GM12878 (cell line): ENCODE results near the gene MAST2. TPM values are rescaled to one million over a fixed set of nuclear protein-coding genes. Genes with fewer than 3 reads are reported as not detected.

Source experiments
- ATAC-seq: fragments of 200-7000 bp; cut with Tn5 transposase; 3 replicates; pipeline ENCODE4 v1.9.1; 2020; ENCODE audit warnings: mild to moderate bottlenecking, moderate library complexity
- BruUV-seq: library from RNA; stranded (reverse); fragments of 400-500 nt; replicated peaks from 2 replicates; lab custom pipeline; 2021; lab: Mats Ljungman, UMichigan
- CTCF ChIA-PET: fragments of 300-600 bp; sonication (Branson Sonifier 250); formaldehyde crosslinking; extraction: SDS; loops from one replicate; lab custom pipeline; 2021; ENCODE audit warnings: inconsistent platforms; lab: Yijun Ruan, JAX
- POLR2A ChIA-PET: fragments of 350-600 bp; formaldehyde crosslinking; extraction: SDS; loops from one replicate; lab custom pipeline; 2021; ENCODE audit warnings: inconsistent platforms; lab: Charles Lee
- RAD21 ChIA-PET: fragments of 300-600 bp; sonication (Branson Sonifier 250); formaldehyde crosslinking; loops from one replicate; lab custom pipeline; 2023; ENCODE audit warnings: antibody characterized with exemption; ENCODE audit not compliant: unreplicated experiment; lab: Charles Lee
- SMC1A ChIA-PET: fragments of 300-600 bp; sonication (Branson Sonifier 250); formaldehyde crosslinking; loops from one replicate; lab custom pipeline; 2023; ENCODE audit not compliant: unreplicated experiment, uncharacterized antibody; lab: Charles Lee
- DNase-seq: peaks from one replicate; pipeline ENCODE4 v3.0.0-alpha.2; 2011; ENCODE audit warnings: low read depth, low spot score
- FAIRE-seq: peaks from 3 replicates; lab custom pipeline; 2011; peaks lifted over from hg19 to GRCh38; lab: Jason Lieb, UNC
- H2AFZ ChIP-seq: 2 replicates; pipeline ENCODE4 v1.6.0; 2011; ENCODE audit warnings: low read depth, low read length, control low read depth; ENCODE audit not compliant: control insufficient read depth
- H3K27ac ChIP-seq: 2 replicates; pipeline ENCODE4 v1.5.1; 2011; ENCODE audit warnings: control low read depth; ENCODE audit not compliant: control insufficient read depth, insufficient read depth
- H3K27me3 ChIP-seq, 2 experiments: replicated peaks in 1 of 2; 2 replicates each; pipeline versions ENCODE4 v1.6.0 to v1.6.1; 2011; ENCODE audit warnings: low read length in 1 of 2; ENCODE audit not compliant: control insufficient read depth in 2 of 2, insufficient read depth in 2 of 2
- H3K36me3 ChIP-seq, 2 experiments: 2 replicates each; pipeline ENCODE4 v1.5.1; 2011; ENCODE audit warnings: low read length in 1 of 2; ENCODE audit not compliant: control insufficient read depth in 2 of 2, insufficient read depth in 2 of 2
- H3K4me1 ChIP-seq: 2 replicates; pipeline ENCODE4 v1.6.1; 2011; ENCODE audit warnings: mild to moderate bottlenecking, low read length, moderate library complexity, mixed read lengths; ENCODE audit not compliant: control insufficient read depth, insufficient read depth
- H3K4me2 ChIP-seq: 2 replicates; pipeline ENCODE4 v1.6.0; 2011; ENCODE audit warnings: control low read depth; ENCODE audit not compliant: control insufficient read depth, insufficient read depth
- H3K4me3 ChIP-seq: fragments of 200-600 bp; sonication (generic); 2 replicates; pipeline ENCODE4 v1.5.1; 2016
- H3K79me2 ChIP-seq: 2 replicates; pipeline ENCODE4 v1.6.0; 2011; ENCODE audit warnings: low read length; ENCODE audit not compliant: control insufficient read depth, insufficient read depth
- H3K9ac ChIP-seq: 2 replicates; pipeline ENCODE4 v1.8.0; 2011; ENCODE audit warnings: low read length, control low read depth, mixed read lengths; ENCODE audit not compliant: control insufficient read depth, insufficient read depth
- H3K9me3 ChIP-seq: replicated peaks from 3 replicates; pipeline ENCODE4 v1.5.1; 2011; ENCODE audit warnings: mild to moderate bottlenecking, low read length; ENCODE audit not compliant: control insufficient read depth, insufficient read depth
- H4K20me1 ChIP-seq: 2 replicates; pipeline ENCODE4 v1.6.0; 2011; ENCODE audit not compliant: control insufficient read depth, insufficient read depth
- BCLAF1 ChIP-seq: fragments of 450-650 bp; IDR thresholded peaks from 2 replicates; pipeline ENCODE4 v1.6.1; 2017; ENCODE audit warnings: antibody characterized with exemption, mild to moderate bottlenecking, moderate library complexity
- BHLHE40 ChIP-seq, 2 experiments: fragments of 450-650 bp in 1 of 2; IDR thresholded peaks; 2 replicates each; pipeline ENCODE4 v1.6.1; 2011 to 2017; ENCODE audit warnings: low read depth in 2 of 2, borderline replicate concordance in 1 of 2, improper control_type of control experiment in 1 of 2, low read length in 1 of 2, mild to moderate bottlenecking in 1 of 2
- CREB1 ChIP-seq: IDR thresholded peaks from 2 replicates; pipeline ENCODE4 v1.6.1; 2012; ENCODE audit warnings: low read depth, mild to moderate bottlenecking, inconsistent platforms
- EED ChIP-seq: sonication (generic); IDR thresholded peaks from 2 replicates; pipeline ENCODE4 v1.6.1; 2016; ENCODE audit warnings: antibody characterized with exemption, low read depth
- POLR2A ChIP-seq: IDR thresholded peaks from 2 replicates; pipeline ENCODE4 v1.6.1; 2011; ENCODE audit warnings: low read depth, mild to moderate bottlenecking, low read length
- RB1 ChIP-seq: fragments of 450-650 bp; formaldehyde crosslinking; IDR thresholded peaks from 2 replicates; pipeline ENCODE4 v1.6.1; 2017; ENCODE audit warnings: mild to moderate bottlenecking, borderline replicate concordance
- SKIL ChIP-seq: fragments of 450-650 bp; IDR thresholded peaks from 2 replicates; pipeline ENCODE4 v1.6.1; 2017; ENCODE audit warnings: mild to moderate bottlenecking, low read depth, inconsistent platforms; ENCODE audit not compliant: poor library complexity, severe bottlenecking
- ZBTB33 ChIP-seq: fragments of 450-650 bp; IDR thresholded peaks from 2 replicates; pipeline ENCODE4 v1.6.1; 2017; ENCODE audit warnings: mild to moderate bottlenecking
- WGBS: methylation state at CpG from one replicate; pipeline ENCODE4 v1.1.6; 2016; ENCODE audit warnings: low lambda C conversion rate; ENCODE audit not compliant: insufficient replicate concordance, insufficient coverage; ENCODE audit errors: missing lambda C conversion rate; 5-methylcytosine and 5-hydroxymethylcytosine counted together
- in situ Hi-C: fragments of 300-500 bp; cut with MboI; formaldehyde crosslinking; loops from 9 replicates; pipeline ENCODE4 v1.14.3; 2018; ENCODE audit warnings: mixed read lengths
- intact Hi-C: fragments of 100-400 bp; cut with micrococcal nuclease; formaldehyde crosslinking; loops from one replicate; pipeline ENCODE4 v1.14.2; 2022; ENCODE audit not compliant: unreplicated experiment
- polyA plus RNA-seq, 11 experiments: library from polyadenylated mRNA; depleted of rRNA in 4 of 11; unstranded in 6 of 11; stranded (reverse) in 5 of 11; fragments of >200 nt; fragmentation: Nextera tagmentation in 4 of 11; fragmentation: Illumina TruSeq in 1 of 11; extraction: Ambion mirVana in 4 of 11; extraction: Trizol in 1 of 11; gene quantifications; 1 replicate in 1 of 11; 2 replicates in 10 of 11; pipeline versions ENCODE4 v1.2.1 to v1.2.3, GENCODE V29; 2011 to 2016; ENCODE audit warnings: inconsistent platforms in 2 of 11, missing spikeins in 2 of 11, low read depth in 1 of 11
- total RNA-seq, 4 experiments: library from RNA; depleted of rRNA in 3 of 4; stranded (reverse); fragments of >200 nt in 3 of 4; fragmentation: Illumina TruSeq in 1 of 4; extraction: Trizol in 1 of 4; gene quantifications; 2 replicates each; pipeline versions ENCODE4 v1.2.1 to v1.2.3, GENCODE V29; 2013 to 2021
- TF ChIP-seq, protein P1 (sequence below): IDR thresholded peaks from 2 replicates; pipeline ENCODE4 v1.6.1; 2012; ENCODE audit warnings: improper control_type of control experiment, low read depth, low read length; ENCODE audit not compliant: insufficient replicate concordance

Gene MAST2
- total and polyA plus RNA-seq, 10 of the 15 experiments (the other 5 are each of a cell fraction or from before 2014, with no cell fraction given): 1.0 to 28.7 (median 13.8) TPM

GRCh38 chr1:46043458-46044017 is 240.1 kb downstream of the MAST2 start:
- no peaks in the 10 kb centered on the region for H4K20me1 ChIP-seq
- DNase-seq: peak; percentile 92
- peak overlapping the region; percentile 80 for H3K27ac ChIP-seq
- no TSS peak for BruUV-seq
- ATAC-seq: peak; percentile 97
- H3K9ac ChIP-seq: peak overlapping the region; percentile 36
- RAD21 ChIA-PET: interaction anchor here (0.6 to 3.3 kb wide), 12 partner anchors 17 to 180 kb away, joined by 3 to 20 read pairs (median 4); no protein-coding TSS in a partner anchor
- H3K79me2 ChIP-seq: no peaks in the 10 kb centered on the region
- peaks cover 3 to 5% of the 10 kb centered on the region in 2 experiments; a peak in 3 of 4 replicates for H3K36me3 ChIP-seq
- H2AFZ ChIP-seq: peak overlapping the region; percentile 13
- WGBS: 1% methylated on average over 11 of the region's 11 CpGs
- SMC1A ChIA-PET: interaction anchor here (0.6 to 5.3 kb wide), 18 partner anchors 20 to 181 kb away, joined by 3 to 43 read pairs (median 4); partner anchors contain the start of genes PIK3R3 and TSPAN1
- POLR2A ChIA-PET: interaction anchor here (0.7 to 2.4 kb wide), 3 partner anchors 17 to 92 kb away, joined by 3 to 5 read pairs (median 3); no protein-coding TSS in a partner anchor
- no peaks in the 10 kb centered on the region for H3K27me3 ChIP-seq
- FAIRE-seq: peak; percentile 73
- in situ Hi-C loops: no loop called here
- no peak overlapping the region for H3K4me3 ChIP-seq
- no peaks in the 10 kb centered on the region for H3K9me3 ChIP-seq
- H3K4me1 ChIP-seq: peaks cover 35% of the 10 kb centered on the region
- H3K4me2 ChIP-seq: peak overlapping the region; percentile 40
- intact Hi-C loops: loop anchor here (2.0 kb wide), 1 partner anchor 89 kb away; the partner anchor contains the start of gene PIK3R3
- CTCF ChIA-PET: interaction anchor here (0.6 to 13.2 kb wide), 9 partner anchors 10 to 1136 kb away, joined by 3 to 293 read pairs (median 4); partner anchors contain the start of genes P3R3URF and TSPAN1
- TF ChIP-seq POLR2A (peak; percentile 52; the same call in 1 of the 2 replicates), BCLAF1 (no peak), RB1 (no peak), EED (peak; percentile 57), BHLHE40 (IDR thresholded peaks at IDR 0.05; ENCODE audit: borderline replicate concordance in 1 of 2, low read depth in 2 of 2, low read length in 1 of 2) (peak in 1 of 2 experiments; percentile 13; a peak in 1 of 4 replicates), CREB1 (peak; percentile 53; the same call in 1 of the 2 replicates), ZBTB33 (no peak), SKIL (peak; percentile 51)
- TF ChIP-seq, protein P1, sequence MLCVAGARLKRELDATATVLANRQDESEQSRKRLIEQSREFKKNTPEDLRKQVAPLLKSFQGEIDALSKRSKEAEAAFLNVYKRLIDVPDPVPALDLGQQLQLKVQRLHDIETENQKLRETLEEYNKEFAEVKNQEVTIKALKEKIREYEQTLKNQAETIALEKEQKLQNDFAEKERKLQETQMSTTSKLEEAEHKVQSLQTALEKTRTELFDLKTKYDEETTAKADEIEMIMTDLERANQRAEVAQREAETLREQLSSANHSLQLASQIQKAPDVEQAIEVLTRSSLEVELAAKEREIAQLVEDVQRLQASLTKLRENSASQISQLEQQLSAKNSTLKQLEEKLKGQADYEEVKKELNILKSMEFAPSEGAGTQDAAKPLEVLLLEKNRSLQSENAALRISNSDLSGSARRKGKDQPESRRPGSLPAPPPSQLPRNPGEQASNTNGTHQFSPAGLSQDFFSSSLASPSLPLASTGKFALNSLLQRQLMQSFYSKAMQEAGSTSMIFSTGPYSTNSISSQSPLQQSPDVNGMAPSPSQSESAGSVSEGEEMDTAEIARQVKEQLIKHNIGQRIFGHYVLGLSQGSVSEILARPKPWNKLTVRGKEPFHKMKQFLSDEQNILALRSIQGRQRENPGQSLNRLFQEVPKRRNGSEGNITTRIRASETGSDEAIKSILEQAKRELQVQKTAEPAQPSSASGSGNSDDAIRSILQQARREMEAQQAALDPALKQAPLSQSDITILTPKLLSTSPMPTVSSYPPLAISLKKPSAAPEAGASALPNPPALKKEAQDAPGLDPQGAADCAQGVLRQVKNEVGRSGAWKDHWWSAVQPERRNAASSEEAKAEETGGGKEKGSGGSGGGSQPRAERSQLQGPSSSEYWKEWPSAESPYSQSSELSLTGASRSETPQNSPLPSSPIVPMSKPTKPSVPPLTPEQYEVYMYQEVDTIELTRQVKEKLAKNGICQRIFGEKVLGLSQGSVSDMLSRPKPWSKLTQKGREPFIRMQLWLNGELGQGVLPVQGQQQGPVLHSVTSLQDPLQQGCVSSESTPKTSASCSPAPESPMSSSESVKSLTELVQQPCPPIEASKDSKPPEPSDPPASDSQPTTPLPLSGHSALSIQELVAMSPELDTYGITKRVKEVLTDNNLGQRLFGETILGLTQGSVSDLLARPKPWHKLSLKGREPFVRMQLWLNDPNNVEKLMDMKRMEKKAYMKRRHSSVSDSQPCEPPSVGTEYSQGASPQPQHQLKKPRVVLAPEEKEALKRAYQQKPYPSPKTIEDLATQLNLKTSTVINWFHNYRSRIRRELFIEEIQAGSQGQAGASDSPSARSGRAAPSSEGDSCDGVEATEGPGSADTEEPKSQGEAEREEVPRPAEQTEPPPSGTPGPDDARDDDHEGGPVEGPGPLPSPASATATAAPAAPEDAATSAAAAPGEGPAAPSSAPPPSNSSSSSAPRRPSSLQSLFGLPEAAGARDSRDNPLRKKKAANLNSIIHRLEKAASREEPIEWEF: no peak
